HG02588 (cell line): ENCODE data around the gene NFIX.
"Not testable (repeated sequence)": the region's sequence is repeated elsewhere in the genome, so short reads cannot be mapped to it uniquely, and the experiment has no call there.

Experiments
- ATAC-seq: cut with Tn5 transposase; IDR thresholded peaks from one replicate; pipeline ENCODE4 v1.9.1; 2021; ENCODE audit warnings: mild to moderate bottlenecking, moderate library complexity; ENCODE audit not compliant: unreplicated experiment

NFIX gene

DNA sequence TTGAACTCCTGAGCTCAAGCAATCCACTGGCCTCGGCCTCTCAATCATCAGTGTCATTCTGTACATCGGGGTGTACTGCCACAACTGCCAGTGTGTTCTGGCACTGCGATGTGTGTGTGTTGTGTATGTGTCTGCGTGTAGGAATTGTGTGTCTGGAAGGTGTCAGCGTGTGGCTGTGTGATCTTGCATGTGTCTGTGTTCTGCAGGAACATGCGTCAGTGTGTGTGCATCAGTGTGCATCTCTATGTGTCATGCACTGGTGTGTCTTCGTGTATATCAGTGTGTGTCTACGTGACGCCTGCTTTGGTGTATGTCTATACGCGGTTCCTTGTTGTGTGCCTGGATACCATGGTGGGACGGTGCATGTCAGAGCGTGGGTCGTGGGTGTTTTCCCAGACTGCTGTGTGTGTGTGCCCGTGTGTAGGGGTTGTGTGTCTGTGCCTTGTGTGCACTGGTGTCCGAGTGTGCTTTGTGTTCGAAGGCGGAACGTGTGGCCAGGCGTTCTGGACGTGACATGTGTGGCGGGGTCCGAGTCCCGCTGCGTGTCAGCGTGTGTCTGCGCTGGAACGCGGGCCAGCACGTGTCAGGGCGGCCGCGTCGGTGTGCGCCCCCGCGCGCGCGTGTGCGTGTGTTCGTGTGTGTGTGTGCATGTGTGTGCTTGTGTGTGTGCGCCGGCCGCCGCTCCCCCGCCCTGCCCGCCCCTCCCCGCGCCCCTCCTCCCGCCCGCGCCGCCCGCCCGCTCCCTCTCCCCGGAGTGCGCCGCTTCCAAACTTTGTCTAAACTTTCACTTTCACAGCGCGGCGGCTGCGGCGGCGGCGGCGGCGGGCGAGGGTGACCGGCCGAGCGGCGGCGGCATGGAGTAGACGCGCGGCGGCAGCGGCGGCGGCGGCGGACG is at the start of gene NFIX:
TSS of gene NFIX (plus strand) at position 775 of the 895 bp plus-strand sequence. CDS start 363 bp downstream, outside the sequence.
- ATAC-seq: no peak

DNA sequence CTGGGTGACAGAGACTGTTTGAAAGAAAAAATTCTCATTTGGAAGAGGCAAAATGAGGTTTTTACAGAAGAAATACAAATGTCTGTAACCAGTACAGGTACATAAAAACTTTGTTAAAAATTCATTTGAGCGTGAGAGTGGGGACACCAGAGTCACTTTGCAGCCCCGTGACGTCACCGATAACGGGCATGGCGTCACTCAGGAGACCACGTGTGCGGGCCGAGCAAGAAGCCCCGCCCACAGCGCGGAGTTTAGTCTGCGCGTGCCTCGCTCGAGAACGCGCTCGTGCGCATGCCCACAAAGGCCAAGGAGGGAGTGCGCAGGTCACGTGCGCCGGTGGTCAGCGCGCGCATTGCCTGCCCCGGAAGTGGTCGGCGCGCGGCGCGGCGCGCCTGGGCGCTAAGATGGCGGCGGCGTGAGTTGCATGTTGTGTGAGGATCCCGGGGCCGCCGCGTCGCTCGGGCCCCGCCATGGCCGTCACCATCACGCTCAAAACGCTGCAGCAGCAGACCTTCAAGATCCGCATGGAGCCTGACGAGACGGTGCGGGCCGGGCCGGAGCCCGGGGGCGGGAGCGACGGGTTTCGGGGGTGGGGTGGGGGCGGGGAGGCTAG is 49.7 kb upstream of the NFIX start, which contains the start of gene RAD23A:
TSS of gene RAD23A (plus strand) at position 384 of the 613 bp plus-strand sequence. CDS start at position 471, 87 bp downstream.
- ATAC-seq: peak; percentile 73

DNA sequence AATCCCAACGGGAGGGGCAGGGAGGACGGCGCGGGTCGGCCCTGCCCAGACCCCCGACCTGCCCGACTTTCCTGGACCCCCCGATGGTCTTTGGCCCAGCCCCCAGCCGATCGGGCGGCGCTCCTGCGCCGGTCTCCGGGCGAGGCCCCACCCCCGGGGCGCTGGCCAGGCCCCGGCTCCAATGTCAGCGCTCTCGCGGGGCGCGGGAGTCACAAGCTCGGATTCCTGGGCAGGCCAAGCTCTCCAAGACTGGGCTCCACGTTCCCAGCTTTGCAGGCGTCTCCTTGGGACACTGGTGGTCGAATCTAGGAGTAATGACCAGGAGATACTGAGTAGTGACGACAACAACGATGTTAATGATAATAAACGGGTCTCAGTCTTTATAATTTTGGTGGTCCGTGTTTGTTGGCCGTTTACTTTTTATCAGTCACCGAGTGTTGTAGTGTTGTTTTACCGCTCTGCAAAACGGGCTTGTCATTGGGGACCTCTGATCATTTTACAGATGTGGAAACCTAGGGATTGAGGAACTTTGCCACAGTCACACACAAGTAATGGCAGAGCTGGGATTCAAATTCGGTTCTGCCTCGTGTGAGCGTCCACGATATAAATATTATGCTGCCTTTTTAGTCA is 49.1 kb upstream of the NFIX start:
- peak; percentile 35 for ATAC-seq

DNA sequence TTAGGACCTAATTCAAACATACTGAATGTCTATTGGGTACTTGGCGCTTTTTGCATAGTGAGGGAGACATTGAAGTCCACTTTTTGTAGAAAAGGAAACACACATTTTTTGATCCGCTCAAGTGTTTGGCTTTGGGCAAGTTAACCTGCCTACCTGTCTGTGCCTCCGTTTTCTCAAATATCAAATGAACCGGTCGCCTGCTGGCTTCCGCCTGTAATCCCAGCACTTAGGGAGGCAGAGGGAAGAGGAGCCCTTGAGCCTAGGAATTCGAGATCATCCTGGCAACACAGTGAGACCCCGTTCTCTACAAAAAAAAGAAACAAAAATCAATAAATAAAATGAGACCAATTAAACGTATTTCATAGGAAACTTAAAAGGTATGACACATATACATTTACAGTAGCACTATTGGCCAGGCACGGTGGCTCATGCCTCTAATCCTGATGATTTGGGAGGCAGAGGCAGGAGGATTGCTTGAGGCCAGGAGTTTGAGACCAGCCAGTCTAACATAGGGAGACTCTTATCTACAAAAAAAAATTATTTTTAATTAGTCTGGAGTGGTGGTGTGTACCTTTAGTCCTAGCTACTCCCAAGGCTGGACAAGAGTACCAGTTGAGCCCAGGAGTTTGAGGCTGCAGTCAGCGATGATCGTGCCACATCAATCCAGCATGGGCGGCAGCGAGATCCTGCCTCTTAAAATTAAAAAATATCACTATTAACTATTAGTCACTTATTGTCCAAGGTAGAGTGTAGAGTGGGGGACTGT is 48.4 kb upstream of the NFIX start:
- ATAC-seq: no peak

DNA sequence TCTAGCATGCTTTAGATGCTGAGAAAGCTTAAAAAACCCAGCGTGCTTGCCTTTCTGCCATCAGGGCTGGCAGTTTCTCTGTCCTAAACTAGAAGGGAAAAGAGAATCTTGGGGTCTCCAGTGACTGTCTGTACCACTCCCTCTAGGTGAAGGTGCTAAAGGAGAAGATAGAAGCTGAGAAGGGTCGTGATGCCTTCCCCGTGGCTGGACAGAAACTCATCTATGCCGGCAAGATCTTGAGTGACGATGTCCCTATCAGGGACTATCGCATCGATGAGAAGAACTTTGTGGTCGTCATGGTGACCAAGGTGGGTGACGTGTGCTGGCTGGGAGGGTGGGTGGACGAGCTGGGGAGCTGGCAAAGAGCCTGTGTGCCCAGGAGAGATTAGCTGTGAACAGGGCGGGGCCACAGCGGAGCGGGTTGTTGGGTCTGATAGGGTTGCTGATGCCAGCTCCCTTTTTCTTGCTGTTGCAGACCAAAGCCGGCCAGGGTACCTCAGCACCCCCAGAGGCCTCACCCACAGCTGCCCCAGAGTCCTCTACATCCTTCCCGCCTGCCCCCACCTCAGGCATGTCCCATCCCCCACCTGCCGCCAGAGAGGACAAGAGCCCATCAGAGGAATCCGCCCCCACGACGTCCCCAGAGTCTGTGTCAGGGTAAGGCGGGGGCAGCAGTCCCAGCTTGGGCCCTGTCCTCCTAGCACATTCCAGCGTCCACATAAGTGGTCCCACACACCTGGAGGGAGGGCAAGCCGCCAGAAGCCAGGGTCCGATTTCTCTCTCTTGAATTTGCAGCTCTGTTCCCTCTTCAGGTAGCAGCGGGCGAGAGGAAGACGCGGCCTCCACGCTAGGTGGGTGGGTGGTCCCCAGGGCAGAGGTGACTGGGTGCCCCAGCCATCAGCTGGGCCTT is 47.3 kb upstream of the NFIX start:
- no peak for ATAC-seq

DNA sequence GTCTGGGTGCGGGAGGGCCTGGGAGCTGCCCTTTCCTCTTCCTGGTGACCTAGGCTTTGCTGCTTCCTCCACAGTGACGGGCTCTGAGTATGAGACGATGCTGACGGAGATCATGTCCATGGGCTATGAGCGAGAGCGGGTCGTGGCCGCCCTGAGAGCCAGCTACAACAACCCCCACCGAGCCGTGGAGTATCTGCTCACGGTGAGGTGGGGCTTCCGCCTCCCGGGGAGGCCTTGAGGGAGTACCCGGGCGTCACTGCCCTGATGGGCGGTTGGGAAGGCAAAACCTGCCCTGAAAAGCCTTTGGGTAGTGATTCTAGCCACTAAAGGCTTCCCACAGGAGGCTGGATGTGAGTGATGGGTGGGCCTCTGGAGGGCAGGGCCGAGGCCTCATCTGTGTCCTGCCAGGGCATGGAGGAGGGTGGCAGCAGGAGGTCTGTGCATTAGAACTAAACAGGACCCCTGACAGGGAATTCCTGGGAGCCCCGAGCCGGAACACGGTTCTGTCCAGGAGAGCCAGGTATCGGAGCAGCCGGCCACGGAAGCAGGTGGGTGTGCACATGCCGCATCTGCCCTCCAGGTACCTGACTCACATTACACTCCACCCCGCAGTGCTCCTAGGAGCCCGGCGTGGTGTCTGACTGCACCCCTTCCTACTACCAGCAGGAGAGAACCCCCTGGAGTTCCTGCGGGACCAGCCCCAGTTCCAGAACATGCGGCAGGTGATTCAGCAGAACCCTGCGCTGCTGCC is 46.5 kb upstream of the NFIX start:
- no peak for ATAC-seq

DNA sequence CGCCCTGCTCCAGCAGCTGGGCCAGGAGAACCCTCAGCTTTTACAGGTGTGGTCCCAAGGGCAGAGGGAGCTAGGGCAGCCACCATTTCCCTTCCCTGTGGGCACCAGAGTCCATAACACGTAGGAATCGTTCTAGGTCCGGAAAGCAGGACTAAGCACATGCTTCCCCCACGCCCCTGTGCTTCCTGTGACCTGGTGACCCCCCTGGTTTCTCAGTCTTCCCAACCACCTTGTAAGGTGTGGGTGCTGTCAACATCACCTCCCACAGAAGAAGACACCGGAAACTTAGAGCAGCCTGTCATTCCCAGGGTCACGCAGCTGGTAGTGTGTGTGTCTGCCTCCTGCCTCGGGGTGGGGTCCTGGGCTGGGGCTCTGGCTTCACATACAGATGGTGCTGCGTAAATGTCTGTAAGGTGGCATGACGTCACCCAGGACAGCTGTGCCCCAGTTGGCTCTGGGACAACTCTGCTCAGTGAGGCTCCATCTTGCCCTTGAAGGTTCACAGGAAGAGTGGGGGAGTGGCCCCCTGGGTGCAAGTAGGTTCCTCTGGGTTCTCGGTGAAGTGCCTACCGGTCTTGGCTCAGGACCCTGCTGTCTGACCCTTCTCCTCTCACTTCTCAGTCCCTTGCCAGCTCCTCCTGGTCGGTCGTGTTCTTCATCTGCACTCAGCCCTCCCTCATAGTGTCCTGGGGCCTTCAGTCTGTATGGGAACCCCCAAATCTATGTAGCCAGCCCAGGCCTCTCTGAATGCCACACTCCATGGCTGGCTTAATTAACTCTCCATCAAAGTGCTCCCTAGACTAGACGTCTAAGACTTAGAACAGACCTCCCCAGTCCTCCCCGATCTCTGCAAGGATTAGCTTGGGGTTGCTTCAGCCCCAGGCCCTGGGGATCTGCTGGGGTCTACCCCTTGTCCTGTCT is 45.7 kb upstream of the NFIX start:
- ATAC-seq: no peak

DNA sequence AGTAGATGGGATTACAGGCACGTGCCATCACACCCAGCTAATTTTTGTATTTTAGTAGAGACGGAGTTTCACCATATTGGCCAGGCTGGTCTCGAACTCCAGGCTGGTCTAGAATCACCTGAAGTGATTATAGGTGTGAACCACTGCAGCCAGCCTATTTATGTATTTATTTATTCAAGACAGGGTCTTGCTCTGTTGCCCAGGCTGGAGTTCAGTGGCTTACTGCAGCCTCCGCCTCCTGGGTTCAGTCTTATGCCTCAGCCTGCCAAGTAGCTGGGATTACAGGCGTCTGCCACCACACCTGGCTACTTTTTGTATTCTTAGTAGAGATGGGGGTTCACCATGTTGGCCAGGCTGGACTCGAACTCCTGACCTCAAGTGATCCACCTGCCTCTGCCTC is 43.2 kb upstream of the NFIX start:
- not testable (repeated sequence) for ATAC-seq

DNA sequence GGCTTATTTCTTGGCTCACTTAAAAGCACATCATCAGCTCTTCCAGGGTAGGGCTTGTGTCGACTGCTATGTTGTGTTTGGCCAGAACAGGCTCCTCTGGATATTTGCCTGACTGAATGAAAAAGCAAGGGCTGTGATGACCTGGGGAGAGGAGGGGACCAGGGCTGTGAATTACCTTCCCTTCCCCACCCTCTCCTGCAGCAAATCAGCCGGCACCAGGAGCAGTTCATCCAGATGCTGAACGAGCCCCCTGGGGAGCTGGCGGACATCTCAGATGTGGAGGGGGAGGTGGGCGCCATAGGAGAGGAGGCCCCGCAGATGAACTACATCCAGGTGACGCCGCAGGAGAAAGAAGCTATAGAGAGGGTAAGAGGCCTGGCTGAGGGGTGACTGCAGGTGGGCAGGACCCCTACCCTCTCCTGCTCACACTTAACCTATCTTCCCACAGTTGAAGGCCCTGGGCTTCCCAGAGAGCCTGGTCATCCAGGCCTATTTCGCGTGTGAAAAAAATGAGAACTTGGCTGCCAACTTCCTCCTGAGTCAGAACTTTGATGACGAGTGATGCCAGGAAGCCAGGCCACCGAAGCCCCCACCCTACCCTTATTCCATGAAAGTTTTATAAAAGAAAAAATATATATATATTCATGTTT is 42.7 kb upstream of the NFIX start:
- ATAC-seq: no peak

DNA sequence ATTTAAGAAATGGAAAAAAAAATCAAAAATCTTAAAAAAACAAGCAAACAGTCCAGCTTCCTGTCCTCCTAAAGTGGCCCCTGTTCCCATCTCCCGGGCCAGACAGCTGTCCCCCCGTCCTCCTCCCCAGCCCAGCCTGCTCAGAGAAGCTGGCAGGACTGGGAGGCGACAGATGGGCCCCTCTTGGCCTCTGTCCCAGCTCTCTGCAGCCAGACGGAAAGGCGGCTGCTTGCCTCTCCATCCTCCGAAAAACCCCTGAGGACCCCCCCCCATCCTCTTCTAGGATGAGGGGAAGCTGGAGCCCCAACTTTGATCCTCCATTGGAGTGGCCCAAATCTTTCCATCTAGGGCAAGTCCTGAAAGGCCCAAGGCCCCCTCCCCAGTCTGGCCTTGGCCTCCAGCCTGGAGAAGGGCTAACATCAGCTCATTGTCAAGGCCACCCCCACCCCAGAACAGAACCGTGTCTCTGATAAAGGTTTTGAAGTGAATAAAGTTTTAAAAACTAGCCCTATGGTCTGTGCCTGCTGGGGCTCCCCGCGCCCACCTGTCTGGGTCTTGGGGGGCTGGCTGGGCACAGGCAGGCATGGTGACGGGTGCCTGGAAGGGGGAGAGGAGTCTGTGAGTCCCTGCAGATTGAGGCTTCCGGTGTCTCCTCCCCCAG is 42.0 kb upstream of the NFIX start:
- ATAC-seq: no peak

DNA sequence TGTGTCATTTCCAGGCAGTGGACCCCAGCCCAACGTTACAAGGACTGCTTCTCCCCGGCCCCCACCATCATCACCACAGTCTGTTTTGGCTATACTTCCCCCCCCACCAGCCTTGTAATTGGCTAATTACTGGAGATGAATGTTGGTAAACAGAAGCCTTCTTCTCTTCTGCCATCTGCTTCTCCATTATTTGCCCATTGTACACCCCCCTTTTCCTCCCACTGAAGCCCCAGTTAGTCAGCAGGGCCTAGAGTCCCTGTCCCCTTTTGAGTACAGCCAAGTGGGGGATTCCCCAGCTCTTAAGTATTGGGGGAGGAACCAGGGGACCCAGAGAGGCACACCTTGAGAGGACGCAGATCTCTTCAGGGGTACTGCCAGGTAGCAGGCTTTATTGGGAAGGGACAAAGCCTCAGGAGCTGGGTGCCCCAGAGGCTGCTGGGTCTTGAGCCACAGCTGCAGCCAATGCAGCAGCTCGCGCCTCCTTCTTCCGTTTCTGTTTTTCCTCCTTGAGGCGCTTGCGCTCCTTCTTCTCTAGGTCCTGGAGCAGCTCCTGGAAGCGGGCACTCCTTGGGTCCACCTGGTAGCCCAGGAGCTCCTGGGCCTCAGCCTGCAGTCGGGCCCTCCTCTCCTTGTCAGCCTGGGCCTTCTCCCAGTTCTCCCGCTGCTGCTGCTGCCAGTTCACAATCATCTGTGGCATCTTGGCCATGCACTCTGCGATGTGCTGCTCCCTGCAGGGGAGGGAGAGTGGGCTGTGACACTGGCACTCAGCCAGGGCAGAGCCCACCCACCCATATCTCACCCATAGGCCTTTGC is 41.3 kb upstream of the NFIX start:
- no peak for ATAC-seq

DNA sequence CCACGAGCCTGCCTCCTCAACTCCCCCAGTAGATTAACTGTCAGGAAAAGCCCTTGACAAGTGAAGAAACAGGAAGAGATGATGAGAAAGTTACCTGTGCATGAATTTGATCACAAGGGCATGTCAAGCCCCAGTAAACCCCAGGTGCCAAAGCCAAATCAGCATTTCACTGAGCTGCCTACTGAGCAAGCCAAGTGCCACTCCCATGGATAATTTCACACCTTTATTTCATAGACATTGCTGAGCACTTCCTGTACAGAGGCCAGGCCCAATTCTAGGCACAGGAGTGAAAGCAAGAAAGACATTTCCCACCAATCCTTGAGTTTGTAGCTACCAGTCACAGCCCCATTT is 40.7 kb upstream of the NFIX start:
- no peak for ATAC-seq

DNA sequence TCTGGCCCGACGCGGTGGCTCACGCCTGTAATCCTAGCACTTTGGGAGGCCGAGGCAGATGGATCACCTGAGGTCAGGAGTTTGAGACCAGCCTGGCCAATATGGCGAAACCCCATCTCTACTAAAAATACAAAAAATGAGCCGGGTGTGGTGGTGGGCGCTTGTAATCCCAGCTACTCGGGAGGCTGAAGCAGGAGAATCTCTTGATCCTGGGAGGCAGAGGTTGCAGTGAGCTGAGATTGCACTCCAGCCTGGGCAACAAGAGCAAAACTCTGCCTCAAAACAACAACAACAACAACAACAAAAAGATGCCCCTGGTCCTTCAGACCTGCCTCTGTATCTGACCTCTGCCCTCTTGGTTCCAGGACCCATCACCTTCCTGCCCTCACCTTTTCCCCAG is 39.7 kb upstream of the NFIX start:
- ATAC-seq: not testable (repeated sequence)

DNA sequence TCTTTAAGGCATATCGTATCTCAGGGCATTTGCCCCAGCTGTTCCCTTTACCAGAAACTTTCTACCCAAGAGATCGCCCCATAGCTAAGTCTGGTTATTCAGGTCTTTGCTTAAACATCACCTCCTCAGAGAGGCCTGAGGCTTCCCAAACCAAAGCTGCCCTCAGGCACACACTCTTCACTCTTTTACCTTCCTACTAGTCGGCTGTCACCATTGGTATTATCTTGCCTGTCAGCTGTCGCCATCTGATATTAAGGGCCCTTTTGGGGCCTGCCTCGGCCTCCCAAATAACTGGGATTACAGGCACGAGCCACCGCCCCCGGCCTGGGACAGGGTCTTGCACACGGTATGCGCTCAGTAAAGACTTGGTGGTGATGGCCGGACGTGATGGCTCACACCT is 39.3 kb upstream of the NFIX start:
- ATAC-seq: no peak

DNA sequence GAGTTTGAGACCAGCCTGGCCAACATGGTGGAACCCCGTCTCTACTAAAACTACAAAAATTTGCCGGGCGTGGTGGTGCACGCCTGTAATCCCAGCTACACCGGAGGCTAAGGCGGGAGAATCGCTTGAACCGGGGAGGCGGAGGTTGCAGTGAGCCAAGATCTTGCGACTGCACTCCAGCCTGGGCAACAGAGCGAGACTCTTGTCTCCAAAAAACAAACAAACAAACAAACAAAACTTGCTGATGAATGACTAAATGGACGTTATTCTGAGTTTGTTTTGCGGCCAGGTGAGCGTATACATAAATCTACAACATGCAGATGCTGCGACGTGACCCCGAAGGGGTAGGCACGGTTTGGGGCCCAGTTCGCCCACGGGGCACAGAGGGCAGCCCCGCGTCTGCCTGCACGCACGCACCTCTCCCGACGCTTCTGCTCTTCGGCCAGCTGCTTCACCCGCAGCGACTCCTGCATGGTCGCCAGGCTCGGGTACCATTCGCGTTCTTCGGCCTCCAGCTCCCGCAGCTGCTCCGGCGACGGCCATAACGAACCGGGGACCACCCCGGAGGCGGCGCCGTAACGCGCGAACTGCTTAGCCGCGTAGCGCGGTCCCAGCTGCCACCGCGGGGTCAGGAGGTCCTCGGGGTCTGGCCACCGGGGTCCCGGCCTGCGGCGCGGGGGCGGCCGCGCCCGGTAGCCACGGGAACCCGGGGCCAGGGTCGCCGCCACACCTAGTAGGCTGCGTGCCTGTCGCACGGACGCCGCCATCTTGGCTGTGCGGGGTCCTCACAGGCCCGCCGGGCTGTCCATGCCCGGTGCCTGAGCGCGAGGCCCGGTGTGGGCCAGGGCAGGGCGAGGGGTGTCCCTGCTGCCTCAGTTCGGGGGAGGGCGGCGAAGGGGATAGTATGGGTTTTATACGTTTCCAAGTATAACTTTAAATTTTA is 38.6 kb upstream of the NFIX start, which contains the start of gene GADD45GIP1:
TSS of gene GADD45GIP1 (minus strand) at position 778 of the 943 bp plus-strand sequence. CDS start at position 767, 11 bp downstream.
- ATAC-seq: peak; percentile 69
